HS-27A (cell line): ENCODE results near the gene GIPC1.
"Not testable (repeated sequence)": the region's sequence is repeated elsewhere in the genome, so short reads cannot be mapped to it uniquely, and the experiment has no call there.

Source experiments
- DNase-seq: peaks from one replicate; pipeline ENCODE4 v3.0.0-alpha.2; 2012; ENCODE audit warnings: low read depth, missing footprints

The GIPC1 gene

GRCh38 chr19:14470031-14470876, 25.7 kb downstream of the GIPC1 start:
- no peak for DNase-seq

- DNase-seq = no peak
Measured at GRCh38 chr19:14467816-14468215, 28.1 kb downstream of the GIPC1 start.

- no peak for DNase-seq
Measured at GRCh38 chr19:14467391-14467790, 28.5 kb downstream of the GIPC1 start.

- no peak for DNase-seq
Measured at GRCh38 chr19:14463747-14464146, 32.2 kb downstream of the GIPC1 start.

- not testable (repeated sequence) for DNase-seq
Measured at GRCh38 chr19:14462401-14462800, 33.5 kb downstream of the GIPC1 start.

- DNase-seq = no peak
Measured at GRCh38 chr19:14460935-14461334, 35.0 kb downstream of the GIPC1 start.

- no peak for DNase-seq
Measured at GRCh38 chr19:14459703-14460102, 36.2 kb downstream of the GIPC1 start.

- not testable (repeated sequence) for DNase-seq
Measured at GRCh38 chr19:14452303-14452702, 43.6 kb downstream of the GIPC1 start.

- no peak for DNase-seq
Measured at GRCh38 chr19:14450876-14451275, 45.1 kb downstream of the GIPC1 start.

GRCh38 chr19:14450168-14450874, 45.6 kb downstream of the GIPC1 start:
- no peak for DNase-seq

GRCh38 chr19:14449321-14449720, 46.6 kb downstream of the GIPC1 start:
- DNase-seq = no peak

GRCh38 chr19:14446336-14447036, 49.4 kb downstream of the GIPC1 start:
- DNase-seq = no peak

GRCh38 chr19:14443632-14444216, 52.2 kb downstream of the GIPC1 start:
- DNase-seq = no peak

GRCh38 chr19:14442891-14443631, 52.9 kb downstream of the GIPC1 start:
- DNase-seq = no peak

- no peak for DNase-seq
Measured at GRCh38 chr19:14441041-14441938, 54.6 kb downstream of the GIPC1 start.

- no peak for DNase-seq
Measured at GRCh38 chr19:14440049-14440448, 55.9 kb downstream of the GIPC1 start.

GRCh38 chr19:14439014-14439413, 56.9 kb downstream of the GIPC1 start:
- DNase-seq = no peak

- no peak for DNase-seq
Measured at GRCh38 chr19:14437578-14438140, 58.3 kb downstream of the GIPC1 start.

- no peak for DNase-seq
Measured at GRCh38 chr19:14435320-14436050, 60.4 kb downstream of the GIPC1 start.
